GM12875 (cell line): ENCODE data around the gene STAG3.

Experiments
- H3K4me3 ChIP-seq: one replicate; pipeline ENCODE4 v1.5.1; 2011; ENCODE audit warnings: low read depth, low read length, control low read depth
- CTCF ChIP-seq: IDR thresholded peaks from 2 replicates; pipeline ENCODE4 v1.5.1; 2011; ENCODE audit warnings: low read depth, mild to moderate bottlenecking, control low read depth, inconsistent platforms, low read length, moderate library complexity, borderline replicate concordance; ENCODE audit not compliant: insufficient read depth

Gene STAG3

DNA sequence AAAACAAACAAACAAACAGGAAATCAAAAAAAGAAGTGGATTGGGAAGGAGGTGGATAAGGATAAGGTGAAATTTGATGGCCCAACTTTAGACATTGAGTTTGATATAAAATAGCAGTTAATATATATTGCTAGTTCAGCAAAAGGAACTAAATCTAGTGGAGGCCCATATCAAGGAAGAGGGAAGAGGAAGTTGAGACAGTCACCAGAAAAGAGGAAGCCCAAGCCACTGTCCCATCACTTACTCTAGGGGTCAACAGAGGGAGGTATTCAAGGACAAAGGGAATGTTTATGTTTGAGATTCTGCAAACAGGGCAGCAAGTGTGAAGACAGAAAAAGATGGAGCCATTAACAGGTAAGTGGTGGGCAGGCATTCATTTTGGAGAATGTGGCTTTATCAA, 25.3 kb upstream of the STAG3 start:
- TF ChIP-seq CTCF = no peak
- H3K4me3 ChIP-seq = no peak overlapping the region

- H3K4me3 ChIP-seq = no peak overlapping the region
- no peak for TF ChIP-seq CTCF
Observed at GRCh38 chr7:100152937-100153666, 24.6 kb upstream of the STAG3 start.

DNA sequence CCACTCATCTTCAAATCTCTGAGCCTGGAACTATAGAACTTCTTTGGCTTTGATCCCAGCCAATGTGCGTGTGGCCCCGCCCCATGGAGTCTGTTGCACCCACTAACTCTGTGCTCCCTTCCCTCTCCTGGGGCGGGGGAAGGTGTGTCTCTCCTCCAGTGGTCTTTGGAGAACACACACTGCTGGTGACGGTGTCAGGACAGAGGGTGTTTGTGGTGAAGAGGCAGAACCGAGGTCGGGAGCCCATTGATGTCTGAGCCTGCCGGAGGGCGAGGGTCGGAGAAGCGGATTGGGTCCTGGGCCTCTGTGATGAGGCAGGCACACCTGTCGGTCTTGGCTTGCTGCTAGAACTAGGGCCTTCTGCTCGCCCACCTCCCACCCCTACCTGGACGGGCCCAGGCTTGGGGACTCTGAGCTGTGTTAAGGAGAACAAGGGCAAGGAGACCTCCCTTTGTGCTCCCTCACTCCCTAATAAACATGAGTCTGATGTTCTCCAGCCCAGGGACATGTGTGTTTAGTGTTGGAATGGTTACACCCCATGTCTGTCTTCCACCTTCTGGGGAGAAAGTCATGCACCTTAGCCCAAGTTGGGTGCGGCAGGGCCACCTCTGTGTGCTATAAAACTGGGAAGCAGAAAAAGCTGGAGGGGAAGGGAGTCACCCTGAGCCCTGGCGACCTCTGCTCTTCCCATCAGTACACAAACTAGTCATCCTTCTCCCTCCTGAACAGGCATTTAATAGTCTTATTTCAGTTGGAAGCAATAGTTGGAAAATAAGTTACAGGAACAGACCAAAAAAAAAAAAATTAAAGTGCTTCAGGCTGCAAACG, 23.8 kb upstream of the STAG3 start:
- TF ChIP-seq CTCF = no peak
- no peak overlapping the region for H3K4me3 ChIP-seq

GRCh38 chr7:100154651-100155491, 22.8 kb upstream of the STAG3 start:
- no peak overlapping the region for H3K4me3 ChIP-seq
- TF ChIP-seq CTCF = no peak

- H3K4me3 ChIP-seq = no peak overlapping the region
- no peak for TF ChIP-seq CTCF
Observed at GRCh38 chr7:100155553-100156317, 22.0 kb upstream of the STAG3 start.

- H3K4me3 ChIP-seq = no peak overlapping the region
Observed at GRCh38 chr7:100156331-100157068, 21.2 kb upstream of the STAG3 start.

More at GRCh38 chr7:100156331-100157068, 21.2 kb upstream of the STAG3 start:
- TF ChIP-seq CTCF = no peak
